ENCODE results near the gene GSTA3. TPM values are rescaled to one million over a fixed set of nuclear protein-coding genes. Genes with fewer than 3 reads are reported as not detected.

The GSTA3 gene
- total RNA-seq, 1 donor from 2014 or later: not detected

- no peak for DNase-seq (ENCODE audit: low read depth)
- TF ChIP-seq CTCF (conservative IDR thresholded peaks at IDR 0.05; ENCODE audit: low read depth, low read length): no peak
- H3K4me3 ChIP-seq (ENCODE audit: low read depth, low read length): no peak overlapping the region
Measured at GRCh38 chr6:52893221-52893620, 16.3 kb downstream of the GSTA3 start.

GRCh38 chr6:52890018-52890417 lies 19.5 kb downstream of the GSTA3 start:
- no peak for TF ChIP-seq CTCF (conservative IDR thresholded peaks at IDR 0.05; ENCODE audit: low read depth, low read length)
- no peak overlapping the region for H3K4me3 ChIP-seq (ENCODE audit: low read depth, low read length)
- DNase-seq (ENCODE audit: low read depth): no peak

- no peak for TF ChIP-seq CTCF (conservative IDR thresholded peaks at IDR 0.05; ENCODE audit: low read depth, low read length)
- no peak for DNase-seq (ENCODE audit: low read depth)
- no peak overlapping the region for H3K4me3 ChIP-seq (ENCODE audit: low read depth, low read length)
Measured at GRCh38 chr6:52887910-52888524, 21.5 kb downstream of the GSTA3 start.

- TF ChIP-seq CTCF (conservative IDR thresholded peaks at IDR 0.05; ENCODE audit: low read depth, low read length): peak; percentile 90
- no peak for DNase-seq (ENCODE audit: low read depth)
- peak overlapping the region; percentile 57 for H3K4me3 ChIP-seq (ENCODE audit: low read depth, low read length)
Measured at GRCh38 chr6:52881996-52882841, 27.3 kb downstream of the GSTA3 start.

- DNase-seq (ENCODE audit: low read depth): no peak
- TF ChIP-seq CTCF (conservative IDR thresholded peaks at IDR 0.05; ENCODE audit: low read depth, low read length): no peak
- H3K4me3 ChIP-seq (ENCODE audit: low read depth, low read length): peak overlapping the region; percentile 57
Measured at GRCh38 chr6:52881662-52881995, 27.9 kb downstream of the GSTA3 start.

GRCh38 chr6:52877786-52878185 lies 31.7 kb downstream of the GSTA3 start:
- TF ChIP-seq CTCF (conservative IDR thresholded peaks at IDR 0.05; ENCODE audit: low read depth, low read length): no peak
- DNase-seq (ENCODE audit: low read depth): no peak
- H3K4me3 ChIP-seq (ENCODE audit: low read depth, low read length): no peak overlapping the region

Measured in epithelial cell of proximal tubule (primary cell).